Measurements from ENCODE around the gene ZC3H12C.

ZC3H12C gene

DNA sequence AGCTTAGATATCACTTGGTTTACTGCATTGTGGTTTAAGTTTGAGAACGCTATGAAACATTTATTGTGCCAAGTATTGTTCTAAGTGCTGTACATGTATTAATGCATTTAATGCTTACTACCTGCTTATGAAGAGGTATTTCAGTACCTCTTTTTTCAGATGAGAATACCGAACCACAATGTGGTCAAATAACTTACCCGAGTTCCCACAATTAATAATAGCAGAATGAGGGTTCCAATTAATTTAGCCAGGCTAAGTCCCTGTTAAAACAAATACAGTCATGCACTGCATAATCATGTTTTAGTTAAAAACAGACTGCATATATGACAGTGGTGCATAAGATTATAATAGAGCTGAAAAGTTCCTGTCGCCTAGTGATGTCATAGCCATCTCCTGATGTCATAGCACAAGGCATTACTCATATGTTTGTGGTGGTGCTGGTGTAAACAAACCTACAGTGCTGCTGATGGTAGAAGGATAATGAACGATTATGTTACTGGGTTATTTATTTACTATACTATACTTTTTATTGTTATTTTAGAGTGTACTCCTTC is 4.3 kb downstream of the ZC3H12C start:
- DNase-seq (ENCODE audit: low read depth in 2 of 2): no peak

DNA sequence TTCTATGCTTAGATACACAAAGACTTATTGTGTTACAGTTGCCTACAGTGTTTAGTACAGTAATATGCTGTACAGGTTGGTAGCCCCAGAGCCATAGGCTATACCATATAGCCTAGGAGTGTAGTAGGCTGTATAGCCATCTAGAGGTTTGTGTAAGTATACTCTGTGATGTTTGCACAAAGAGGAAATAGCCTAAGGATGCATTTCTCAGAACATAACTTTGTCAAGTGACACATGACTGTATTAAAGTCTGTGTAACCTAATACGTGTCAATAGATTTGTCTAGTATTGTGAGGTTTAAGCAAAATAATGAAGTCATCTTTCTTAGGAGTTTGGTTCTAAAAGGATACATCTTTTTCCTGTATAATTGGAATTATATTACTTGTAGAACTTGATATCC is 5.5 kb downstream of the ZC3H12C start:
- DNase-seq (ENCODE audit: low read depth in 2 of 2): no peak

DNA sequence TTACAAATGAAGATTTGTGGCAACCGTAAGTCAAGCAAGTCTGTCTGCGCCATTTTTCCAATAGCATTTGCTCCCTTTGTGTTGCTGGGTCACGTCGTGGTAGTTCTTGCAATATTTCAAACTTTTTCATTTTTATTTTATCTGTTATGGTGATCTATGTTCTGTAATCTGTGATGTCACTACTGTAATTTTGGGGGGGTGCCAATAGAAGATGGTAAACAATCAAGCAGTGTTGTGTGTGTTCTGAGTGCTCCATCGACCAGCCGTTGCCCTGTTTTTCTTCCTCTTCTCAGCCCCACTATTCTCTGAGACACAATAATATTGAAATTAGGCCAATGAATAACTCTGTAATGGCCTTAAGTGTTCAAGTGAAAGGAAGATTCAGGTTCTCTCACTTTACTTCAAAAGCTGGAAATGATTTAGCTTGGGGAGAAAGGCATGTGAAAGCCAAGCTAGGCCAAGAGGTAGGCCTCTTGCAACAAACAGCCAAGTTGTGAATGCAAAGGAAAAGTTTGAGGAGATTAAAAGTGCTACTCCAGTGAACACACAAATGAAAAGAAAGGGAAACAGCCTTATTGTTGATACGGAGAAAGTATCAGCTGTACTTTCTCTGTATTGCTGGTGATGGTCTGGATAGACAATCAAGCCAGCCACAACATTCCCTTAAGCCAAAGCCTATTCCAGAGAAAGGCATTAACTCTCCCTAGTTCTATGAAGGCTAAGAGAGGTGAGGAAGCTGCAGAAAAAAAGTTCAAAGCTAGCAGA is 7.5 kb downstream of the ZC3H12C start:
- no peak for DNase-seq (ENCODE audit: low read depth in 2 of 2)

DNA sequence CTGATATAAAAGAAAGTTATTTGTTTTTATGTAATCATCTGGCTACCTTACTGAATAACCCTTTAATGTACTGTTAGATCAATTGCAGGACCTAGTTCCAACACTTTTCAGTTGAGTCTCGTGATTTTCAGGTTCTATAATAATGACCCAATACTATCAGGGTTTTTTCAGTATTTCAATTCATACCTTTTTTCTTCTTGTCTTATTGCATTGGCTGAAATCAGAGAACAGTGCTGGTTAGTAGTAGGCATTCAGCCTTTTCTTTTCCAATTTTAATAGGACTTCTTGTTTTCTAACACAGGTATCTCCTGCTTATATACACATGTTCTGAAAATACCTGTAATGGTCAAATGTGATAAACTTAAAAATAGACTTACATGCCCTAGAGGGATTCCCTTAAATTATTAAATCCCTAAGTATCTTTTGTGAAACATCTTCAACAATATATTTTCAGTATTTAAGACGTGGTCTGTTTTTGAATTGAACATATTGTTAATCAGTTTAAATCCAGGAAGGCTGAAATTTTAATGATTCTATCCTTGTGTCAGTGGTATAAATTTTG is 13.6 kb downstream of the ZC3H12C start:
- DNase-seq (ENCODE audit: low read depth in 2 of 2): no peak

DNA sequence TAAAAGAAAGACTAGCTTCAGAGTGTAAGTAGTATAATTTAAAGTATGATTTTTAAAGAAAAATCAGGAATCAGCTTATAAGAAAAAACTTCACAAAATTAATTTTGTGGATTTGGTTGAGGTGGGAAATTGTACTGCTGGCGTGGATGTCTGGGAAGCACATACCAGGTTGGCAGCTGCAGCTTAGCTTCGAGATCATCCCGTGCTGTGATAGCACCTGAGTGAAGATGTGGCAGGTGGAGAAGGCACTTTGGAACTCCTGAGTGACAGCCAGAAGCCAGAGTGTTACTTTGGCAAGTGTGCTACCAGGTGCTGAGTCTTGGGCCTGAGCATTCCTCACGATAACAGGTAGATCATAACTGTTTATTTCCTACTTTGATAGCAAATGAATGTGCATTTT is 17.7 kb downstream of the ZC3H12C start:
- no peak for DNase-seq (ENCODE audit: low read depth in 2 of 2)

DNA sequence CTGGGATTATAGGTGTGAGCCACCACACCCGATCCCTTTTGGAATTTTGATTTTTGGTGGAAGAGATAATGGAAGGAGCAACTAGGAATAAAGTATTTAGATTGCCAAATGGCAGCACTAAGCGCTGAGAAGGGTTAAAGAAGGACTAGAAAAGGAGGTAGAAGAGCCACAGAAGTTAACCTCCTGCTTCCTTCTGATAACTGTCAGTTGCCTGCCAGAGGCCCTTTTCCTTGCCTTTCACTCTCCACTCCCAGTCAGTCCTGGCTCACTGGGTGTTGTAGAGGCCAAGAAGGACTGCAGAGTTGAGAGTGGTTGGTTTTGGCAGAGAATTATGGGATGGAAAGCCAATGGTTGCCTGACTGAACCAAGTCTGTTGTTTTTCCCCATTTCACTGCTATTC is 19.3 kb downstream of the ZC3H12C start:
- DNase-seq (ENCODE audit: low read depth in 2 of 2): no peak

DNA sequence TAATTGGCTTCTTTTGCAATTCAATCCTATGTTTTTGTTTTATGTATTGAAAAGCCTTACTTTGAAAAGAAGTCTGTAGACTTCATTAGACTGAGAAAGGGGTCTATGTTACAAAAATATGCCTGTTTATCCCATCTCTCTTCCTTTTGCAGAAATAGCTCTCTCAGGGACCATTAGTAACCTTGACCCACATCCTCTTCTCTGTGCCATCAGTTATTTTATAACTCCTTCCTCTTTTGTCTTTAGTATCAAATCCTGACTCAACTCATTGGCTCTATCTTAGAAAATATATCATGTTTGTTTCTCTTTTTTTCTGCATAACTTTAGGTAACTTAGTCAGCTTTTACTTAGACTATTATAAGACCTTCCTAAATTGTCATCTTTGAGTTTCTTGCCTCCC is 20.3 kb downstream of the ZC3H12C start:
- no peak for DNase-seq (ENCODE audit: low read depth in 2 of 2)

DNA sequence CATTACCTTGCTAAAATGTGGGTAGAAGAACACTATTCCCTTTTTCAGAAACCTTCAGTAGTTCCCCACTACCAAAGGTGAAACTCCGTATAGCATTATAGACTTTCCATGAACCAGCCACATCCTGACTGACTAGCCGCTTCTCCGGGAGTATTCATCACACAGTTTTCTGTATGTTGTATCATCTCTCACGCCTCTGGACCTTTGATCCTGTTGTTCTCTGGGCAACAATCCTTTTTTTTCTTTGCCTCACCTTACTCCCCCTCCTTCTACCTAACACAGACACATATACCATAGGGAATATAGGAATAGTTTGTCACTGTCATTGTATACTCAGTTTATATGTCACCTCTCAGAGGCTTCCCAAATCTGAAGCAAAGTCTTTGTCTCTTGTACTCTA is 20.8 kb downstream of the ZC3H12C start:
- DNase-seq (ENCODE audit: low read depth in 2 of 2): no peak

DNA sequence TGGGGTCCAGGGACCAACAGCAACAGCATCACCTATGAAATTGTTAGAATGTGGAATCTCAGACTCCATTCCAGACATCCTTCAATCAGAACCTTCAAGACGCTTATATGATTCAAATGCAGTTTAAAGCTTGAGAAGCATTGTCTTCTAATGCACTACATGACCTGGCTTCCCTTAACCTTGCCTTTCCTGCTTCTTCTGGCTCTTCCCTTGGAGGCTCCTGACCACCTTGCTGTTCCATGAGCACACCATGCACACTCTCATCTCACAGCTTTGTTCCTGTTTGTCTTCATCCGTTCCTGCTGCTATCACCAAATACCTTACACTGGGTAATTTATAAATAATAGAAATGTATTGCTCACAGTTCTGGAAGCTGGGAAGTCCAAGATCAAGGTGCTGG is 26.1 kb downstream of the ZC3H12C start:
- DNase-seq (ENCODE audit: low read depth in 2 of 2): no peak

DNA sequence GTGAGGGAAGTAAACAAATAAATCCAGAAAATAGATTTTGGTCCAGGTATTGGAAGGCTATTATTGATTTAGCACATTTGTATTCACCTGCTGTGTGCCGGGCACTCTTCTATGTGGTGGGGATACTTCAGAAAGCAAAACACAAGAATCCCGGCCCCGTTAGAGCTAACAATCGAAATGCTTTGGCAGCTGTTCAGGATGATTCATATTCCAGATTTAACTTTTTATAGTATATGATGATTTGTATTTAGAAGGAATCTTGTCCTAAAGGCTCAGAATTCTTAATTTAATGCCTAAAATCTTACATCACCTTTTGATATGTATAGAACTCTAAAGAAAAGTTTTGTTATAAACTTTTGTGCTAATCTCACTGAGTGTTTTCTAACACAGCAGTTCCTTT is 28.0 kb downstream of the ZC3H12C start:
- no peak for DNase-seq (ENCODE audit: low read depth in 2 of 2)

DNA sequence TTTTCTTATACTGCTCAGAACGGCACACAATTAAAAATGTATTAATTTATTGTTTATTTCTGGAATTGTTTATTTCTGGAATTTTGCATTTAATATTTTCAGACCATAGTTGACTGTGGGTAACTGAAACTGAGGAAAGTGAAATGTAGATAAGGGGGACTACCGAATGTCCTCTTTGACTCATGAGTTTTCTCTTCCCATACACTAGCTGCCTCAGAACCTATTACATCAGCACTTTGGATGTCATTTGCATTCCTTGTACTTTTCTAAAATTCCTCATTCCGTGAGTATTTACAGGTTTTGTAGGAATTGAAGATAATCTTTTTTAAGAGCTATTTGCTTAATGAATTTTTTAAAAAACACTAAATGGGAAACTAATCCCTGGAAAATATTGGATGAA is 29.8 kb downstream of the ZC3H12C start:
- DNase-seq (ENCODE audit: low read depth in 2 of 2): no peak

DNA sequence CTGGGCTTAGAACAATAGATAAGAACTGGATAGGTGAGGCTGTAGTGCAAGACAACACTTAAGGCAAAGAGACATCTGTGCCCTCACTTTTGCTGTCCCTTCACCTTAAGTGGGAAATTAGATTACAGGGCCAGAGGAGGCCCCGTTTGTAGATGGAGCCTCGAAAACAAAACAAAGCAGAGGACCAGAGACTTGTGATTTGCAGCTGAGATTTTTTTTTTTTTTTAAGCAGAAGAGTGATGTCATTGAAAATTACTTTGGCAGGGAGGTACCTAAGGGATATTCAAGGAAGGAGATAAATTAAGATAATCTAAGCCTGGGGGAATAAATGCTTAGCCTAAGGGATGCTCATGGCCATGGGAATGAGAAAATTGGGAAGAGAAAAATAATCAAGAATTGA is 31.4 kb downstream of the ZC3H12C start:
- no peak for DNase-seq (ENCODE audit: low read depth in 2 of 2)

DNA sequence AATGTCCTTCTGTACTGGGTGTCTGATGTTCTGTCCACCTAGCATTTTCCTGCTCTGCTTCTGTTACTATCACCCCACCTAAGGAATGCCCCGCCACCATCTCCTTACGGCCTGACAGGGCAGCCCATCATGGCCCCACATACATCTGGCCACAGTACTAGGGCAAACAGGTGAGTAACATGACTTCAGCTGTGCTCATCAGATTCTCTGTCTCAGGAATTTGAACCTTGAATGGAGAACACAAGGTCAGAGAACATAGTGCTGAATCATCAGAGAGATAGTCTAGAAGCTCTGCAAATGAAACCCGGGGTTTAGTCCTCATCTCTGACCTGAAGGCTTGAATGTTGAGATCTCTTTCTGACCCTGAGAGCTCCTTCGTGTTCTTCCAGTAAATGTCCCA is 32.4 kb downstream of the ZC3H12C start:
- DNase-seq (ENCODE audit: low read depth in 2 of 2): no peak

DNA sequence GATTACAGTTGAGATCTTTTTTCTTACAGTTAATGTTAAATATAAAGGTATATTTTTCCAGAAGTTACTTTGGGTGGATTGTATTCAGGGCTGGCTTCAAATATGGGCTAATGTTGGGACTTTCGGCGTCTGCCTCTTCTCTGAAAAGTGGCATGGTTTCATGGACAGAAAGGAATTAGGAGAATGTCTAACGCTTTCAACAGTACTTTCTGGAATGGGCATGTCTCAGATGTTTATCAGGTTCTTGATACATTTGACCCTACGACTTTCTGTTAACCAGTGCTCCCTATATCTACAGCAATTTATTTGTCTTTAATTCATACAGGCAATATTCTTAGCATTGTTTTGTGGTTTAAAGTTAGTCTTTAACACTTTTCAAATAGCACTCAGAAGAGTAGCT is 33.7 kb downstream of the ZC3H12C start:
- DNase-seq (ENCODE audit: low read depth in 2 of 2): no peak

DNA sequence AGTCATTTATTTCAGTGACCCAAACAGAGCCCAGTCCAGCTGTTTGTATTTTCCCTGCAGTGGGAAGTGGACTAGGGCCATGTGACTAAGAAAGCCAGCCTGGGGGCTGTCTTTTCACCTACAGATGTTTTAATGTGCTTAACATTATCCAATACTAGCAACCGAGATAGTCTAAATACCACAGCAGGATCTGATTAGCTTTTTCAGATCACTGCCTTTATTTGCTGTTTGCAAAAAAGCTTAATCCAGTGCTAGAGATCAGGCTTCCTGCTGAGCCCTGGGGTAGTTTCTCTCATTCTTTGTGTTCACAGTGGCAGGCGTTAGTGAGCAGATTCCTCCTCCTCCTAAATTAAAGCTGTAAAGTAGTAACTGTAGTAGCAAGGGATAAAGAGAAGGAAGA is 35.0 kb downstream of the ZC3H12C start:
- DNase-seq (ENCODE audit: low read depth in 2 of 2): no peak

DNA sequence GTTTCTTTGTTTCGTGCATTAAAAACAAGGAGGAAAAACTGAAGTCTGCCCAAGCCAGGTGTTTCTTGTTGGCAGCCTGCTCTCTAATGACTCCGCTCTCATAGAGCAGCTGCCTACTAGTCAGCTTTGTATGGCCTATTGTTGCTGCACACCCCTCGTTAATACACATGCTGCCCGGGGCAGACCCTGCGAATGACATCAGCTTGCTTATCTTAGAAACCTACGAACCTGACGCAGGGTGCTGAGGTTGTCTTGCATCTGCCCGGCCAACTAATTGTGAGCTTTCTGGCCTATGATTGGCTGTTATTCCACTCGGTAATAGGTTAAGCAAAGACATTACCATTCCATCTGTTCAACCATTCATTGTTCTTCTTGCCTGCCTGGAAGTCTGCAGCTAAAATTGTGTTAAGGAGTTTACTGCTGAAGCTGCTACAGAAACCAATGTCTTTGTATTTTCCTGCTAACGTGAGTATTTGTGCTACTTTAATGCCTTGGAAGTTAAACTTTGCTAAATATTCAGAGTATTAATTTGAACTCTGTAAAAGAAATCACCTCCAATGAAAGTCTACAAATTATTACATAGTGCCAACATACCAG is 37.5 kb downstream of the ZC3H12C start:
- no peak for DNase-seq (ENCODE audit: low read depth in 2 of 2)

DNA sequence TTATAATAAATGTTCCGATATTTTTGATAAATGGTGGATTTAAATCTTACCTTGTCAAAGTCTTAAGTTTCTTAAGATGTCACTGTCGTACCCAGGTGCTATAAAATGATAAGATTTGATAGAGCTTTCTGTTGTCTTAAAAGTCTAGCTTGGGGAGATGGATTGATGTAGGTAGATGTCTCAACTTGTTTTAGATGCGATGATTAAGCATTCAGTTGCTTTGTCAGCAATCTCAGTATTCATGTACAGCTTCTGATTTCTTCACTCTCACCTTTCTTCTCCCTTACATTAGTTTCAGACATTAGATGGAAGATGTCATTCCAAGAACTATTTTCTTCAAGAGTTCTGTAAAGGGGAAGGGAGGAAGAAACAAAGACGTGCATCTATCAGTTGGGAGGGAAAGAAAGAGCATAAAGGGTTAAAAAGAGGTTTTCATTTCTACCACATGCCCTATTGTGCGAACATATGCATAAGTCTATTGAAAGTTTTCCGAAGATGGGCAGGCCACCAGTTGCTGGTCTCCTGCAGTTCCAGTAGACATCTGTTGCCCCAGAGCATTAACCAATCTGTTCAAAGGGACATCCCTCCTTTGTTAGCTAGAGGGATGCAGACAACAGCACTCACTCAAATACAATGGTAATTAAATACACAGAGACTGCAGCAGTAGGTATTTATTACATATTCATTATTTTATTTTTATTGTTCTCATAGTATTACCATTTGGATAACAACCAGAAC is 38.4 kb downstream of the ZC3H12C start:
- DNase-seq (ENCODE audit: low read depth in 2 of 2): no peak

DNA sequence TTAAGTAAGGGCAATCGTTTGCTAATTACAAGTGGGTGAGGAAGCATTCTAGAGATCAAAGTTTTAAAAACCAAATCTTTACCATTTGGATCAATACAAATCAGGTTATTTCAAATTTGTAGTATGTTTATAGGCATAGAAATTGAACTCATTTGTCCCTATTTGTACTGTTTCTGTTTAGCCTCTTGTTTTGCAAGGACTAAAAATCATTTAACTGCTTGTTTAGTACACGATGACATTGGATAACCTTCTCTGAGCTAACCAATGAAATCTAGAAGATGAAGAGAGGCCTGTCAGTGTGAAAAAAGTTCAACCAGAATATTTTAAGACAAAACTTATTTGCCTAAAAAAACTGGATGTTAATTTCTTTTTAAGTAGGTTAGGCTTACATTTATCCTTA is 40.0 kb downstream of the ZC3H12C start:
- no peak for DNase-seq (ENCODE audit: low read depth in 2 of 2)

DNA sequence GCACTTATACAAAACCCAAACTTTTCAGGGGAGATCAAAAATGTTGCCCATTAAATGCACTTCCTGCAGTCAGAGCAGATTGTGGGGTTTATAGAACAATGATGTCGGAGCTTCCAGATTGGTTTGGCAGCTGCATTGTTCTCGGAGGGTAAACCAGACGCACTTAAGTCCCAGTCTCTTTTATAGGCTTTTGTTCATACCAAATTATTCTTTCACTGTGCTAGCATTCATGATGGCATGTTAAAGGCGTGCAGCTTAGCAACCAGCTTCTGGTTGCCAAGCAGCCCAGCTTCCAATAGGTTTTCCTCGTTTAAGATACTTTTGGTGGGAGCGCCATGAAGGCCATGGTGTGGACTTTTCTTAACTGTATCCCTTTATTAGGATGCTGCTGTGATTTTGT is 40.9 kb downstream of the ZC3H12C start:
- no peak for DNase-seq (ENCODE audit: low read depth in 2 of 2)

DNA sequence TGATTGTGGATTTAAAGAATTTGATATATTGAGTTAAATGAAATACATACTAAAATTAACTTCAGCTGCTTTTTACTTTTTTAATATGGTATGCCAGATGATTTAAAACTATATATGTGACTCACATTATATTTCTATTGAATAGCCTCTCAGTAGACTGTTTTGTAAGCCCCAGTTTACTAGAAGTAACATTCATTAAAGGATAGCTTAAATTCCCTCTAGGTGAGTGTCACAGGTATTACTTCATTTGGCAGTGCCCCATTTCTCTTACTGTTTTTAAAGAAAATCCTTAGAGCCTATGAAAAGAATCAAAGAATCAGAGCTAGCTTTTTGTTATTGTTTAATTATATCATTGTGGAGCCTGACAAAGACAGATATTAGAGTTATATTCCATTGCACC is 48.6 kb downstream of the ZC3H12C start:
- DNase-seq (ENCODE audit: low read depth in 2 of 2): no peak

DNA sequence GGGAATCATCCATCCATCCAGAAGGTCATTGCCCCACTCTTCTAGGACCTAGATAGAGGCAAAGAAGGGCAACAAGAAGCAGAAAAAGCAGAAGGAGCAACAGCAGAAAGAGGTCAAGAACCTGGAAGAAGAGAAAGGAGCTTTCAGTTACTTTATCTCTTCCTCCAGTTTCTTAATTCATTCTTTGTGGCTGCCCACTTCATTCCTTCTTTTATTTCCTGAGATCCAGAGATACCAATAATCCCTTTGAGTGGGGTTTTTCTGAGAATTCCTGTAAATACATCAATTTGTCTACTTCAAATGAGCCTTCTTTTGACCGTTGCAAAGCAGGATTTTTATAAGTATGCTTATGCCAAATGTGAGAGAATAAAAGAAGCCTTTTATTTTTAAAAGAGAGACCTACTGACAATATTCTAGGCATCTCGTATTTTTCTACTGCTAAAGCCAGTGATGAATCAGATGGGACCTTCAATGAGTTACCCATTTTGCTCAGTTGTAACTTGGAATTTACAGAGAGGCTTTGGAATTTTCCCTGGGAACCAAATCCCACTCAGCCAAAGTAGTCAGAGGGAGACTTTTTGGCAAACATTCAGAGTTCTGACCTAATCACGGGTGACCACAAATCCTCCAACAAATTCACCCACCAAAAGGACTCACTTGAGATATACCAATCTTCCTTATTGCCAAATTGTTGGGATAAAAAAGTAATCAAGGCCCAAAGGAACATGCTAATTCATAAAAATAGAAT is 54.9 kb downstream of the ZC3H12C start:
- DNase-seq (ENCODE audit: low read depth in 2 of 2): no peak

Measured in stimulated activated CD8-positive, alpha-beta memory T cell treated with anti-CD3 and anti-CD28 coated beads, Interleukin-2, amount 100 ng/mL, for 1 hour (primary cell).